AG20443 (cell line): ENCODE data around the gene ACER2.
"Not testable (repeated sequence)": the region's sequence is repeated elsewhere in the genome, so short reads cannot be mapped to it uniquely, and the experiment has no call there.

Experiments used
- DNase-seq: peaks from one replicate; pipeline ENCODE4 v3.0.0; 2012; ENCODE audit warnings: low spot score, mixed read lengths

The ACER2 gene

GRCh38 chr9:19409401-19410194 is 789 bp downstream of the ACER2 start:
- DNase-seq: peak; percentile 20

- DNase-seq: no peak
Measured at GRCh38 chr9:19410195-19410503, 1.3 kb downstream of the ACER2 start.

GRCh38 chr9:19410594-19410993 is 1.8 kb downstream of the ACER2 start:
- DNase-seq: no peak

- DNase-seq: no peak
Measured at GRCh38 chr9:19411316-19411715, 2.5 kb downstream of the ACER2 start.

- DNase-seq: not testable (repeated sequence)
Measured at GRCh38 chr9:19413456-19413855, 4.6 kb downstream of the ACER2 start.

GRCh38 chr9:19416143-19416542 is 7.3 kb downstream of the ACER2 start:
- DNase-seq: no peak

GRCh38 chr9:19420877-19421276 is 12.1 kb downstream of the ACER2 start:
- DNase-seq: no peak

- DNase-seq: no peak
Measured at GRCh38 chr9:19423163-19423562, 14.4 kb downstream of the ACER2 start.

- DNase-seq: peak; percentile 25
Measured at GRCh38 chr9:19424176-19424779, 15.5 kb downstream of the ACER2 start.

- peak; percentile 34 for DNase-seq
Measured at GRCh38 chr9:19429595-19429994, 20.8 kb downstream of the ACER2 start.

GRCh38 chr9:19430201-19430760 is 21.5 kb downstream of the ACER2 start:
- DNase-seq: no peak

GRCh38 chr9:19431361-19432171 is 22.8 kb downstream of the ACER2 start:
- DNase-seq: no peak

GRCh38 chr9:19432473-19432872 is 23.7 kb downstream of the ACER2 start:
- no peak for DNase-seq

- not testable (repeated sequence) for DNase-seq
Measured at GRCh38 chr9:19433729-19434128, 24.9 kb downstream of the ACER2 start.

- DNase-seq: no peak
Measured at GRCh38 chr9:19440376-19440775, 31.6 kb downstream of the ACER2 start.

GRCh38 chr9:19440823-19441580 is 32.2 kb downstream of the ACER2 start:
- DNase-seq: peak; percentile 60

- DNase-seq: no peak
Measured at GRCh38 chr9:19441730-19442129, 32.9 kb downstream of the ACER2 start.

GRCh38 chr9:19442240-19442639 is 33.4 kb downstream of the ACER2 start:
- no peak for DNase-seq

GRCh38 chr9:19445452-19445851 is 36.6 kb downstream of the ACER2 start:
- no peak for DNase-seq

GRCh38 chr9:19446361-19446861 is 37.6 kb downstream of the ACER2 start:
- DNase-seq: no peak

- no peak for DNase-seq
Measured at GRCh38 chr9:19451240-19452087, 42.7 kb downstream of the ACER2 start.
